GM13977 (cell line): ENCODE results near the gene KRTAP2-3.
"Not testable (repeated sequence)": the region's sequence is repeated elsewhere in the genome, so short reads cannot be mapped to it uniquely, and the experiment has no call there.

Source experiments
- DNase-seq: peaks from one replicate; pipeline ENCODE4 v3.0.0; 2012; ENCODE audit warnings: low spot score
- CTCF ChIP-seq: IDR thresholded peaks from 2 replicates; pipeline ENCODE4 v1.5.1; 2012; ENCODE audit warnings: mild to moderate bottlenecking, control low read depth; ENCODE audit not compliant: insufficient read depth; ENCODE audit errors: extremely low read depth, missing control alignments
- in situ Hi-C: fragments of 300-500 bp; cut with MboI; formaldehyde crosslinking; loops from one replicate; pipeline ENCODE4 v1.12.0; 2022; ENCODE audit warnings: low sequenced_read_pairs, low pct_unique_long_range_greater_than_20kb, mixed read lengths, inconsistent platforms; ENCODE audit not compliant: unreplicated experiment

KRTAP2-3 gene

DNA sequence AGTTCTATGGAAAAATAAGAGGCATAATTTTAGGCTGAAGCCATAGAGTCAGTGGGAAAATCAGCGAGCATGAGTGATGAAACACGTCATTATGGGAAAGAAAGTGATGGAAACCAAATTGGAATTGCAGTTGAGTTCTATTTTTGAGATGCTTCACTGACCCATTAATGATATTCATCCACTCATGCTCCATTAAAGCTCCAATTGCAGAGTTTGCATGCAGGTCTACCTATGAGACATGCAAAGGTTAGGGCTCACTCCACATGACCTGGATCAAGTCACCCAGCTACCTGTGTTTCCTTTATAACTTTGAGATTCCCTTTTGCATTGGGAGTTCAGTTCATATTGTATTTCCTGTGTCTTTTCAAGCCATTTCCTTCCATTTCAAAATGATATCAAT is 13.8 kb upstream of the KRTAP2-3 start:
- no peak for TF ChIP-seq CTCF
- no peak for DNase-seq
- in situ Hi-C loops: no loop called here

GRCh38 chr17:41071606-41072360 is 11.9 kb upstream of the KRTAP2-3 start:
- no peak for DNase-seq
- in situ Hi-C loops: no loop called here
- TF ChIP-seq CTCF: no peak

- in situ Hi-C loops: no loop called here
- DNase-seq: no peak
- no peak for TF ChIP-seq CTCF
These were observed 9.1 kb upstream of the KRTAP2-3 start for GRCh38 chr17:41069031-41069430.

- in situ Hi-C loops: no loop called here
- no peak for TF ChIP-seq CTCF
- DNase-seq: no peak
These were observed 7.4 kb upstream of the KRTAP2-3 start for GRCh38 chr17:41067281-41067680.

GRCh38 chr17:41065829-41066624 is 6.1 kb upstream of the KRTAP2-3 start, which contains the start of gene KRTAP2-4:
KRTAP2-4 (minus strand) TSS chr17:41065879; CDS start chr17:41065845, 34 bp downstream.
- no peak for TF ChIP-seq CTCF
- DNase-seq: no peak
- in situ Hi-C loops: no loop called here

DNA sequence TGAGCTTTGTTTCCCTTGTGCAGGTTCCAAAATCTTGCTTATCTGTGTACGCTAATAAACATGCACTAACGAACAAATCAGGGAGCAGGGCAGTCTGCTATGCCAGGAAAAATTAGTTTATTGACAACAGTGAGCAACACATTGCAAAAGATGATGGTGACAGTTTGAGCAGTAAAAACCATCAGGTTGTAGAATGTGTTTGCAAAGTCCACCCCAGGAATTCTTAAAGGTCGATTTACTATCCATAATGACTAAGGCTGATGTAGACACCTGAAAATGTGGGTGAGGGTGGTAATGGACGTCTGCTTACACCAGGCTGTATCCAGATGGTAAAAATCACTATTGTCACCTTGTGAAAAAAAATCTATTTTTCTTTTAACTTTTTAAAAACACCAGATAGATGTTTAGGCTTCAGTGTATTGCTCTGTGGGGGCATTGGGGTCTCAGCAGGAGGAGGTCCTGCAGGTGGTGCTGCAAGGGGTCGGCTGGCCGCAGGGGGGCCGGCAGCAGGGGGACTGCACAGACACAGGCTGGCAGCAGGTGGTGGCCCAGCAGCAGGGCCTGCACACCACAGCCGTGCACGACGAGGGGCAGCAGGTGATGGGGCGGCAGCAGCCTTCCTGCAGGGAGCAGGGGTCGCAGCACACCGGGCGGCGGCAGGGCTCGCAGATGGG is 5.2 kb upstream of the KRTAP2-3 start:
- in situ Hi-C loops, DNase-seq: not testable (repeated sequence)
